SU-DHL-6 (cell line): ENCODE measurements around the gene ZNF442.
"Not testable (repeated sequence)": the region's sequence is repeated elsewhere in the genome, so short reads cannot be mapped to it uniquely, and the experiment has no call there.

Experiments used
- EZH2phosphoT487 ChIP-seq: fragments of 200-600 bp; sonication (generic), shearing (Covaris generic); conservative IDR thresholded peaks from 2 replicates; pipeline ENCODE4 v1.6.1; 2018; ENCODE audit warnings: mild to moderate bottlenecking, antibody characterized with exemption, low read length, moderate library complexity, mixed read lengths
- TF ChIP-seq, protein P1 (sequence below): fragments of 200-600 bp; sonication (generic); IDR thresholded peaks from one replicate; pipeline ENCODE4 v1.5.1; 2017; ENCODE audit warnings: antibody characterized with exemption, mild to moderate bottlenecking, low read length, moderate library complexity; ENCODE audit not compliant: insufficient read depth, poor library complexity, severe bottlenecking

DNA sequence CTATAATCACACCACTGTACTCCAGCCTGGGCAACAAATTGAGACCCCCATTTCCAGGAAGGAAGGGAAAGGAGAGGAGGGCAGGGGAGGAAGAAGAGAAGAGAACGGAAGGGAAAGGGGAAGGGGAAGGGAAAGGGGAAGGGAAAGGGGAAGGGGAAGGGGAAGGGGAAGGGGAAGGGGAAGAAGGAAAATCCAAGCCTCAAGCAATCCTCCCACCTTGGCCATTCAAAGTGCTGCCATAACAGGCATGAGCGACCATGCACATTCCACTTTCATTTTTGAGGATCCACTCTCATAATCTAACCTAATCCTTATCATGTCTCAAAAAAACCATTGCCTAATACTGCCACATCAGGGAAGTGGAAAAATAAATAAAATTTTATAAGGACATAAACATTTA lies 20.9 kb upstream of the ZNF442 start:
- TF ChIP-seq, protein P1, sequence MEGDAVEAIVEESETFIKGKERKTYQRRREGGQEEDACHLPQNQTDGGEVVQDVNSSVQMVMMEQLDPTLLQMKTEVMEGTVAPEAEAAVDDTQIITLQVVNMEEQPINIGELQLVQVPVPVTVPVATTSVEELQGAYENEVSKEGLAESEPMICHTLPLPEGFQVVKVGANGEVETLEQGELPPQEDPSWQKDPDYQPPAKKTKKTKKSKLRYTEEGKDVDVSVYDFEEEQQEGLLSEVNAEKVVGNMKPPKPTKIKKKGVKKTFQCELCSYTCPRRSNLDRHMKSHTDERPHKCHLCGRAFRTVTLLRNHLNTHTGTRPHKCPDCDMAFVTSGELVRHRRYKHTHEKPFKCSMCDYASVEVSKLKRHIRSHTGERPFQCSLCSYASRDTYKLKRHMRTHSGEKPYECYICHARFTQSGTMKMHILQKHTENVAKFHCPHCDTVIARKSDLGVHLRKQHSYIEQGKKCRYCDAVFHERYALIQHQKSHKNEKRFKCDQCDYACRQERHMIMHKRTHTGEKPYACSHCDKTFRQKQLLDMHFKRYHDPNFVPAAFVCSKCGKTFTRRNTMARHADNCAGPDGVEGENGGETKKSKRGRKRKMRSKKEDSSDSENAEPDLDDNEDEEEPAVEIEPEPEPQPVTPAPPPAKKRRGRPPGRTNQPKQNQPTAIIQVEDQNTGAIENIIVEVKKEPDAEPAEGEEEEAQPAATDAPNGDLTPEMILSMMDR = not testable (repeated sequence)
- TF ChIP-seq EZH2phosphoT487 = not testable (repeated sequence)
